GM23338 (cell line): ENCODE data around the gene GCC1. TPM values are rescaled to one million over a fixed set of nuclear protein-coding genes. Genes with fewer than 3 reads are reported as not detected.

Experiments used
- ATAC-seq: fragments of 200-7000 bp; cut with Tn5 transposase; 3 replicates; pipeline ENCODE4 v1.9.1; 2020
- DNase-seq: peaks from one replicate; pipeline ENCODE4 v3.0.0-alpha.2; 2015; ENCODE audit warnings: low spot score
- H2AFZ ChIP-seq: fragments of 200-600 bp; sonication (generic); 2 replicates; pipeline ENCODE4 v1.8.0; 2016; ENCODE audit warnings: antibody characterized with exemption, mild to moderate bottlenecking, moderate library complexity
- H3F3A ChIP-seq: fragments of 200-600 bp; sonication (generic); replicated peaks from 2 replicates; pipeline ENCODE4 v1.8.0; 2017; ENCODE audit warnings: antibody characterized with exemption, mixed run types, low read depth
- H3K27ac ChIP-seq: fragments of 200-600 bp; sonication (generic); 2 replicates; pipeline ENCODE4 v1.6.1; 2016; ENCODE audit warnings: low read depth
- H3K27me3 ChIP-seq: fragments of 200-600 bp; sonication (generic); 2 replicates; pipeline ENCODE4 v1.8.0; 2016; ENCODE audit warnings: mild to moderate bottlenecking, mixed run types, moderate library complexity; ENCODE audit not compliant: insufficient read depth
- H3K36me3 ChIP-seq: fragments of 200-600 bp; sonication (generic); 2 replicates; pipeline ENCODE4 v1.8.0; 2016; ENCODE audit warnings: mild to moderate bottlenecking; ENCODE audit not compliant: insufficient read depth
- H3K4me1 ChIP-seq: fragments of 200-600 bp; sonication (generic); 2 replicates; pipeline ENCODE4 v1.8.0; 2016; ENCODE audit warnings: mild to moderate bottlenecking, moderate library complexity; ENCODE audit not compliant: insufficient read depth
- H3K4me2 ChIP-seq: fragments of 200-600 bp; sonication (generic); 2 replicates; pipeline ENCODE4 v1.7.1; 2017; ENCODE audit warnings: mixed run types
- H3K4me3 ChIP-seq: fragments of 200-600 bp; sonication (generic); 2 replicates; pipeline ENCODE4 v1.6.1; 2016; ENCODE audit warnings: mixed run types
- H3K79me2 ChIP-seq: fragments of 200-600 bp; sonication (generic); replicated peaks from 2 replicates; pipeline ENCODE4 v1.8.0; 2017; ENCODE audit warnings: mild to moderate bottlenecking; ENCODE audit not compliant: insufficient read depth
- H3K9me2 ChIP-seq: fragments of 200-600 bp; sonication (generic); 2 replicates; pipeline ENCODE4 v1.8.0; 2017; ENCODE audit not compliant: insufficient read depth
- H4K20me1 ChIP-seq: fragments of 200-600 bp; sonication (generic); replicated peaks from 2 replicates; pipeline ENCODE4 v1.8.0; 2017; ENCODE audit warnings: mild to moderate bottlenecking; ENCODE audit not compliant: insufficient read depth
- H3K27ac Mint-ChIP-seq: 2 replicates; pipeline ENCODE4 v1.8.0; 2020; ENCODE audit warnings: inconsistent platforms, mild to moderate bottlenecking, moderate library complexity, mixed read lengths
- H3K27me3 Mint-ChIP-seq: 3 replicates; pipeline ENCODE4 v1.8.0; 2022; ENCODE audit warnings: low read depth, mild to moderate bottlenecking, moderate library complexity, mixed read lengths, inconsistent platforms; ENCODE audit not compliant: insufficient read depth, poor library complexity
- H3K36me3 Mint-ChIP-seq: 3 replicates; pipeline ENCODE4 v1.8.0; 2021; ENCODE audit warnings: low read depth, mild to moderate bottlenecking, inconsistent platforms, moderate library complexity, mixed read lengths
- H3K4me1 Mint-ChIP-seq: 3 replicates; pipeline ENCODE4 v1.8.0; 2020; ENCODE audit warnings: mild to moderate bottlenecking, inconsistent platforms, mixed read lengths
- H3K4me3 Mint-ChIP-seq: 3 replicates; pipeline ENCODE4 v1.8.0; 2021; ENCODE audit warnings: moderate library complexity, mild to moderate bottlenecking, inconsistent platforms, mixed read lengths
- H3K9me3 Mint-ChIP-seq: 3 replicates; pipeline ENCODE4 v1.8.0; 2020; ENCODE audit warnings: moderate library complexity, mild to moderate bottlenecking, inconsistent platforms, mixed read lengths
- CREB1 ChIP-seq: fragments of 250-450 bp; sonication (Bioruptor Pico); IDR thresholded peaks from 2 replicates; pipeline ENCODE4 v1.5.0; 2020; ENCODE audit warnings: low read depth, mild to moderate bottlenecking, moderate library complexity
- CTCF ChIP-seq, 2 experiments: fragments of 200-600 bp in 1 of 2; sonication (generic) in 1 of 2; conservative IDR thresholded peaks; 2 replicates each; pipeline versions ENCODE4 v1.5.1 to v1.6.1; 2016 to 2017; ENCODE audit warnings: antibody characterized with exemption in 2 of 2, low read depth in 2 of 2, mild to moderate bottlenecking in 2 of 2, moderate library complexity in 1 of 2
- ETS1 ChIP-seq: IDR thresholded peaks from 2 replicates; pipeline ENCODE4 v1.6.1; 2016; ENCODE audit warnings: antibody characterized with exemption
- EZH2 ChIP-seq: fragments of 200-600 bp; sonication (generic); IDR thresholded peaks from one replicate; pipeline ENCODE4 v1.8.0; 2017; ENCODE audit warnings: antibody characterized with exemption, mild to moderate bottlenecking, low read depth; ENCODE audit not compliant: unreplicated experiment
- EZH2phosphoT487 ChIP-seq: fragments of 200-600 bp; sonication (generic); IDR thresholded peaks from one replicate; pipeline ENCODE4 v1.8.1; 2018; ENCODE audit warnings: antibody characterized with exemption; ENCODE audit not compliant: unreplicated experiment
- JUNB ChIP-seq: IDR thresholded peaks from one replicate; pipeline ENCODE4 v1.6.1; 2016; ENCODE audit warnings: antibody characterized with exemption; ENCODE audit not compliant: unreplicated experiment
- NANOG ChIP-seq: IDR thresholded peaks from 2 replicates; pipeline ENCODE4 v1.6.1; 2016; ENCODE audit warnings: antibody characterized with exemption, borderline replicate concordance
- POLR2AphosphoS5 ChIP-seq: IDR thresholded peaks from 2 replicates; pipeline ENCODE4 v1.6.1; 2016; ENCODE audit warnings: antibody characterized with exemption, low read depth
- ZNF331 ChIP-seq: fragments of 250-450 bp; sonication (Bioruptor Pico); IDR thresholded peaks from 2 replicates; pipeline ENCODE4 v1.5.0; 2020; ENCODE audit warnings: low read depth, mild to moderate bottlenecking, moderate library complexity
- ZNF462 ChIP-seq: fragments of 250-450 bp; sonication (Bioruptor Pico); IDR thresholded peaks from 2 replicates; pipeline ENCODE4 v1.5.0; 2020; ENCODE audit warnings: mild to moderate bottlenecking, moderate library complexity
- polyA plus RNA-seq: library from polyadenylated mRNA; unstranded; fragments of >200 nt; fragmentation: Nextera tagmentation; extraction: Ambion mirVana; gene quantifications from 2 replicates; pipeline ENCODE4 v1.2.1, GENCODE V29; 2016
- total RNA-seq: library from RNA; depleted of rRNA; stranded (reverse); fragments of >200 nt; shearing (Covaris generic); gene quantifications from 2 replicates; pipeline ENCODE4 v1.2.3, GENCODE V29; 2014

GCC1 gene
- total and polyA plus RNA-seq, 2 experiments from 2014 or later = 3.2 to 17.6 TPM

- Mint-ChIP-seq H3K27ac (no peak overlapping the region), H3K4me3 (no peak overlapping the region), H3K27me3 (peaks cover 3% of the 10 kb centered on the region), H3K9me3 (no peaks in the 10 kb centered on the region), H3K4me1 (peaks cover 16% of the 10 kb centered on the region), H3K36me3 (no peaks in the 10 kb centered on the region)
- H3K36me3 ChIP-seq = no peaks in the 10 kb centered on the region
- no peaks in the 10 kb centered on the region for H3K9me2 ChIP-seq
- peak; percentile 94 to 98 for TF ChIP-seq CTCF (conservative IDR thresholded peaks at IDR 0.05; ENCODE audit: low read depth in 2 of 2)
- no peak for TF ChIP-seq NANOG
- TF ChIP-seq JUNB = no peak
- no peak for TF ChIP-seq EZH2phosphoT487
- no peak for TF ChIP-seq ZNF331 (CRISPR knock-in tag)
- no peak for TF ChIP-seq EZH2
- TF ChIP-seq POLR2AphosphoS5 = no peak
- peak; percentile 53; the same call in 1 of the 2 replicates for TF ChIP-seq ZNF462 (CRISPR knock-in tag)
- no peak for TF ChIP-seq ETS1
- peak; percentile 54 for TF ChIP-seq CREB1 (CRISPR knock-in tag)
- no peak overlapping the region for H3K27ac ChIP-seq
- no peak overlapping the region for H3K4me3 ChIP-seq
- H2AFZ ChIP-seq = no peak overlapping the region
- DNase-seq (peak; percentile 95), ATAC-seq (peak; percentile 95)
- no peaks in the 10 kb centered on the region for H3F3A ChIP-seq
- no peaks in the 10 kb centered on the region for H3K27me3 ChIP-seq
- peaks cover 11% of the 10 kb centered on the region; the same call in 1 of the 2 replicates for H3K4me1 ChIP-seq
- H4K20me1 ChIP-seq = no peaks in the 10 kb centered on the region
- no peak overlapping the region for H3K4me2 ChIP-seq
- H3K79me2 ChIP-seq = no peaks in the 10 kb centered on the region
Observed at GRCh38 chr7:127598318-127598717, 12.9 kb upstream of the GCC1 start.
